Activated T-cell treated with anti-CD3 and anti-CD28 coated beads, Interleukin-2, amount 50 U/mL, for 72 hours (primary cell): ENCODE measurements around the gene ITPR1. TPM values are rescaled to one million over a fixed set of nuclear protein-coding genes. Genes with fewer than 3 reads are reported as not detected.
A peak's percentile ranks its signal among the peaks of the same experiment; 100 is the strongest.

ENCODE experiments used
- ATAC-seq, 2 donors: fragments of 150-1000 bp; cut with Tn5 transposase; replicated peaks in 1 of 2; 2 replicates each; pipeline ENCODE4 v1.10.0; 2021; ENCODE audit warnings: moderate library complexity in 2 of 2, mild to moderate bottlenecking in 1 of 2
- DNase-seq, 2 donors: peaks; one replicate each; pipeline ENCODE4 v3.0.0; 2021 to 2022; ENCODE audit warnings: mixed read lengths in 1 of 2
- H3K27ac Mint-ChIP-seq: one replicate; pipeline ENCODE4 v1.8.0; 2022; ENCODE audit warnings: mild to moderate bottlenecking, moderate library complexity, mixed read lengths
- H3K27me3 Mint-ChIP-seq: one replicate; pipeline ENCODE4 v1.8.0; 2022; ENCODE audit warnings: low read depth, mixed read lengths
- H3K36me3 Mint-ChIP-seq, 2 donors: one replicate each; pipeline ENCODE4 v1.8.0; 2022; ENCODE audit warnings: mixed read lengths in 2 of 2, mild to moderate bottlenecking in 1 of 2; ENCODE audit not compliant: insufficient read depth in 2 of 2
- H3K4me1 Mint-ChIP-seq: one replicate; pipeline ENCODE4 v1.8.0; 2022; ENCODE audit warnings: low read depth, mixed read lengths
- H3K4me3 Mint-ChIP-seq, 2 donors: one replicate each; pipeline ENCODE4 v1.8.0; 2022; ENCODE audit warnings: mild to moderate bottlenecking in 2 of 2, mixed read lengths in 2 of 2, moderate library complexity in 2 of 2
- H3K9me3 Mint-ChIP-seq, 2 donors: one replicate each; pipeline ENCODE4 v1.8.0; 2022; ENCODE audit warnings: mixed read lengths in 2 of 2
- total RNA-seq, 2 donors: library from RNA; stranded (reverse); gene quantifications; one replicate each; pipeline ENCODE4 v1.2.3, GENCODE V29; 2022

Gene ITPR1
- total RNA-seq, 2 donors from 2014 or later, result 95.2 to 147 TPM

DNA sequence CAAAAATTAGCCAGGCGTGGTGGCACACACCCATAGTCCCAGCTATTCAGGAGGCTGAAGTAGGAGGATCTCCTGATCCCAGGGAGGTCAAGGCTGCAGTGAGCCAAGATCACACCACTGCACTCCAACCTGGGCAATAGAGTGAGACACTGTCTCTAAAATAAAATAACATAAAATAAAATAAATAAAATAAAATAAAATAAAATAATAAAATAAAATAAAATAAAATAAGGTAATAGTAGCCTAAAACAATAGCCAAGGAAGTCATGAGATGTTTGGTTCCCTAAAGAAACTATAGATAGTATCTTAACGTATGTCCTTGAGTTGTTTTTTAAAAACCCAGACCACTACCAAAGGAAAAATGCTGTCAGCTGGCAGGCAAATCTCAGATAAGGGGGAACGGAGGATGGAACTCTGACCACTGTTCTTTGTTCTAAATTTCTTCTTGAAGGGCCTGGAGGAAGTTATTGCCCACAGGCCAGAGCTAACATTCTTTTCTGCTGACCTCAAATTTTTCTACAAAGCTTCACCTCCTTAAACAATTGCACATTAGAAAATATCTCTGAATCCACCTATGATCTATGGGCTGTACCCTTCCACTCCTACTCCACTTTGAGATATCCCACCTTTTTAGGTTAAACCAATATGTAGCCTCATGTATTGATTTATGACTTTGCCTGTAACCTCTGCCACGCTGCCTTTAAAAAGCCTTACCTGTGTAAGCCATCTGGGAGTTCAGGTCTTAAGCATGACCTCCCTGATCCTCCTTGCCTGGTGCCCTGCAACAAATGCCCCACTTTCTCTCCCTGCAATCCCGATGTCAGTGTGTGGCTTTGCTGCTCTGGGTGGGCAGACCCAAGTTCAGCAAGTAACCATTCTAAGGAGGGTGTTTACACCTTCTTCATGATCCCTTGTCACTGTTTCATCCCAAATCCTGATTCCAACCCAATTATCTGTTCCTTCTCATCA lies 359.9 kb downstream of the ITPR1 start:
- Mint-ChIP-seq H3K36me3 (peaks cover 15 to 20% of the 10 kb centered on the region in 2 donors), H3K4me3 (peak overlapping the region; percentile 55 to 62), H3K4me1 (peaks cover 90% of the 10 kb centered on the region), H3K27ac (peak overlapping the region; percentile 71), H3K9me3 (peaks cover 0 to 7% of the 10 kb centered on the region in 2 donors), H3K27me3 (no peaks in the 10 kb centered on the region)
- ATAC-seq, result no peak
- no peak for DNase-seq

DNA sequence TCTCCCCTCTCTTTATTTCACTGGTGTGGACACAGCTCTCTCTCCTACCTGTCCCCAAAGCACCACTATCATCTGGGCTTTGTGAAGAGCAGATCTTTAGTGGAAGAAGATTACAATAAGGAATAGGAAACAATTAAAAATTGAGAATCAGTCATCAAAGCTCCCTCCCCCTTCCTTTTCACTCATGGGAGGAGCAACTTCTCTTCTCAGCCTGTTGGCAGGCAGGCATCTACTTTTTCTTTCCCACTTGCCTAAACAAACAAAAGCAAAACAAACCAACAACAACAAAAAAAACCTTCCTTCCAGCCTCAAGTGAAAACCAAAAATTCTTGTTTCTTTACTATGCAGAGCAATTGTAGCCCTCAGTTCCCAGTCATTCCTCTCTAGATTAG lies 360.6 kb downstream of the ITPR1 start:
- peaks cover 89% of the 10 kb centered on the region for H3K4me1 Mint-ChIP-seq
- DNase-seq (no peak), ATAC-seq (no peak)
- peaks cover 0 to 7% of the 10 kb centered on the region in 2 donors for H3K9me3 Mint-ChIP-seq
- peak overlapping the region; percentile 55 to 62 for H3K4me3 Mint-ChIP-seq
- H3K27me3 Mint-ChIP-seq, result no peaks in the 10 kb centered on the region
- H3K36me3 Mint-ChIP-seq, result peaks cover 10 to 20% of the 10 kb centered on the region in 2 donors
- peak overlapping the region; percentile 71 for H3K27ac Mint-ChIP-seq

DNA sequence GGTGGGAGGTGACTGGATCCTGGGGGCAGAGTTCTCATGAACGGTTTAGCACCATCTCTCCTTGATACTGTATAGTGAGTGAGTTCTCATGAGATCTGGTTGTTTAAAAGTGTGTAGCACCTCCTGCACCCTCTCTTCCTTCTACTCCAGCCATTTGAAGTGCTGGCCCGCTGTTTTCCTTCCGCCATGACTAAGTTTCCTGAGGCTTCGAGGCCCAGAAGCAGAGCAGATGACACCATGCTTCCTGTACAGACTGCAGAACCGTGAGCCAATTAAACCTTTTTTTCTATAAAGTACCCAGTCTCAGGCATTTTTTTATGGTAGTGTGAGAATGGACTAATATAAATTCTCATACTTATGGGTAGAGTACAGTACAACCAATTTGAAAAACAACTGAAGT lies 362.5 kb downstream of the ITPR1 start:
- H3K4me1 Mint-ChIP-seq, result peaks cover 74% of the 10 kb centered on the region

DNA sequence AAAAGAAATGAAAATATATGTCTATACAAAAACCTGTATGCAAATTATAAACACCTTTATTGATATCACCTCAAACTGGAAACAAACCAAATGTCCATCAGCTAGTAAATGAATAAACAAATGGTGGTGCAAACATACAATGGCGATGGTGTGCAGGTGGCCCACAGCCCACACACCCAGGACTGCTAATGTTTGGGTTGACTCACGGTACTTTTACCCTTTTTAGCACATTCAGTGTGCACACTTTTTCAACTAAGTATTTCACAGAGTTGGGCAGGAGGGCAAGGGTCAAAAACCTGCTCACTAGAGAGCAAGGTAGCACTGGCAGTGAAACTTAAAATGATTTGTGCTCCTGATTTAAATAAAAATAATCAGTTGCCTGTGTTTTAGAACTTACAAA lies 363.0 kb downstream of the ITPR1 start:
- Mint-ChIP-seq H3K4me1 (peaks cover 69% of the 10 kb centered on the region), H3K27me3 (no peaks in the 10 kb centered on the region), H3K36me3 (peaks cover 13 to 30% of the 10 kb centered on the region in 2 donors), H3K9me3 (peaks cover under 1 to 10% of the 10 kb centered on the region in 2 donors), H3K27ac (peak overlapping the region; percentile 4), H3K4me3 (peak overlapping the region in 1 of 2 donors; percentile 40)
- no peak for DNase-seq
- ATAC-seq, result peak; percentile 27 to 57

More for the DNA sequence above, 362.5 kb downstream of the ITPR1 start:
- H3K27me3 Mint-ChIP-seq, result no peaks in the 10 kb centered on the region
- peak overlapping the region; percentile 18 to 40 for H3K4me3 Mint-ChIP-seq
- peak overlapping the region; percentile 4 for H3K27ac Mint-ChIP-seq
- H3K9me3 Mint-ChIP-seq, result peaks cover 0 to 9% of the 10 kb centered on the region in 2 donors
- no peak for ATAC-seq
- H3K36me3 Mint-ChIP-seq, result peaks cover 13 to 27% of the 10 kb centered on the region in 2 donors
- DNase-seq, result no peak

DNA sequence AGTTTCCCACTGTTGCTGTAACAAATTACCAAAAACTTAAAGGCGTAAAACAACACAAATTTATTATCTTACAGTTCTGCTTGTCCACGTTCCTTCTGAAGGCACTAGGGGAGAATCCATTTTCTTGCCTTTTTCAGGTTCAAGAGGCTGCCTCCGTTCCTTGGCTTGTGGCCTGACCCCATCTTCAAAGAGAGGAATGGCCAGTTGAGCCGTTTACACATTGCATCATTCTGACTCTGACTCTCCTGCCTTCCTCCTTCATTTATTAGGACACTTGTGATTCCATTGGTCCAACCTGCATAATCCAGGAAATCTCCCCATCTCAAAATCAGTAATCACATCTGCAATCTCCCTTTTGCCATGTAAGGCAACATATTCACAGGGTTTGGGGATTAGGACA lies 363.4 kb downstream of the ITPR1 start:
- DNase-seq (no peak), ATAC-seq (no peak)
- Mint-ChIP-seq H3K27ac (no peak overlapping the region), H3K36me3 (peaks cover 16 to 33% of the 10 kb centered on the region in 2 donors), H3K4me3 (no peak overlapping the region), H3K27me3 (no peaks in the 10 kb centered on the region), H3K4me1 (peaks cover 65% of the 10 kb centered on the region), H3K9me3 (peaks cover 3 to 11% of the 10 kb centered on the region in 2 donors)

DNA sequence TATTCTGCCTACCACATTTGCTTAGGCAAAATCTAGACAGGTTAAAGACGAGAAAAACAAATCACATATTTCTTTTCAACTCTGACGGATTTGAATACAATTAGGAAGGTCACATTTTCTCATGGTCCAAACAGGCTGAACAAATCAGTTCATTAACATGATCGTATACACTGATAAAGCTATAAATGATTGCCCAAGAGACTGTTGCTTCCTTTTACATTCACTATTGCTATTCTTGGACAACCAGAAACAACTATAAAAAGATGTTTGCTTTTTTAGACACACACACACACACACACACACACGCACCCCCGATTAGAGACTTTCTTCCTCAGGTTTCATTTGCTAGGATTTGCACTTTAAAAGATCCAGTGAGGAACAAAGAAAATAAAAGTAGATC lies 363.8 kb downstream of the ITPR1 start:
- peaks cover 16 to 37% of the 10 kb centered on the region in 2 donors for H3K36me3 Mint-ChIP-seq
- H3K27me3 Mint-ChIP-seq, result no peaks in the 10 kb centered on the region
- no peak overlapping the region for H3K27ac Mint-ChIP-seq
- ATAC-seq (no peak), DNase-seq (no peak)
- H3K4me1 Mint-ChIP-seq, result peaks cover 60% of the 10 kb centered on the region
- peaks cover 4 to 11% of the 10 kb centered on the region in 2 donors for H3K9me3 Mint-ChIP-seq
- H3K4me3 Mint-ChIP-seq, result no peak overlapping the region

DNA sequence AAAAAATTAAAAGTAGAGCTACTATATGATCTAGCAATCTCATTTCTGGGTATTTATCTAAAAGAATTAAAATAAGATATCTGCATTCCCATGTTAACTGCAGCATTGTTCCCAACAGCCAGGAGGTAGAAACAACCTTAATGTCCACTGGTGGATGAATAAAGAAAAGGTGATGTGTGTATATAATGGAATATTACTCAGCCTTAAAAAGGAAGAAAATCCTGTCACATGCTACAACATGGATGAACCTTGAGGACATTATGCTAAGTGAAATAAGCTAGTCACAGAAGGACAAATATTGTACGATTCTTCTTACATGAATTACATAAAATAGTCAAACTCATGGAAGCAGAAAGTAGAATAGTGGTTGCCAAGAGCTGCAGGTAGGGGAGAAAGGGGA lies 366.6 kb downstream of the ITPR1 start:
- H3K36me3 Mint-ChIP-seq, result peaks cover 27 to 56% of the 10 kb centered on the region in 2 donors
- ATAC-seq, result no peak
- no peak overlapping the region for H3K4me3 Mint-ChIP-seq
- no peak overlapping the region for H3K27ac Mint-ChIP-seq
- peaks cover 45% of the 10 kb centered on the region for H3K4me1 Mint-ChIP-seq
- DNase-seq, result no peak
- no peaks in the 10 kb centered on the region for H3K27me3 Mint-ChIP-seq
- peaks cover 16 to 17% of the 10 kb centered on the region in 2 donors for H3K9me3 Mint-ChIP-seq

DNA sequence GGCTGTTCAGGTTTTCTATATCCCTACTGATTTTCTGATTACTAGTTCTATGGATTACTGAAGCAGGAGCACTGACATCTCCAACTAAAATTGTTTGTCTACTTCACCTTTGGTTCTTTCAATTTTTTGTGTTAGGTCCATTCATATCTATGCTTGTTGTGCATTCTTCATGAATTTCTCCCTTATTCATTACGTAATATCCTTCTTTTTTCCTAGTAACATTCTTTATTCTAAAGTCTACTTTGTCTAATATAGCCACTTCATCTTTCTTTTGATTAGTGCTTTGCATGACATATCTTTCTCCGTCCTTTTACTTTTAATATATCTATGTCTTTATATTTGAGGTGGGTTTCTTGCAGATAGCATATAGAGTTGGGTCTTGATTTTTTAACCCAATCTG lies 369.8 kb downstream of the ITPR1 start:
- no peak overlapping the region for H3K4me3 Mint-ChIP-seq
- H3K27ac Mint-ChIP-seq, result no peak overlapping the region
- no peak for ATAC-seq
- H3K27me3 Mint-ChIP-seq, result no peaks in the 10 kb centered on the region
- H3K9me3 Mint-ChIP-seq, result peaks cover 10 to 16% of the 10 kb centered on the region in 2 donors
- H3K4me1 Mint-ChIP-seq, result peaks cover 39% of the 10 kb centered on the region
- DNase-seq, result no peak
- peaks cover 21 to 47% of the 10 kb centered on the region in 2 donors for H3K36me3 Mint-ChIP-seq

DNA sequence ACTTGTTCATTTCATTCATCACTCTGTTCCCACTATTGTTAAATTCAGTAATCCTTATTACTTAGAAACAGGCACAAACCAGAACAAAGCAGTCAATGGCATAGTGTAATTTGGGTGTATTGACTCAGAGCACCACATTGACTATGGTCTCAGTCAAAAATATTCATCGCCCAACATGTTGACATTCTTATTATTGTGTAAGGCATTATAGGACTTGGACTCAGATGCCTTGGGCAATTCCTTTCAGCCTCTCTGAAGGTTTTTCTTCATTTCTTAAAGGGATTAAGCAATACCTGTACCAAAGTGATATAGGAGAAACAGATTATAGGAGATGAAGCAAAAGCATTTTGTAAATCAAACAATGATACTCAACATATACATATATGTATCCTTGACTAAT lies 371.4 kb downstream of the ITPR1 start:
- H3K4me1 Mint-ChIP-seq, result peaks cover 38% of the 10 kb centered on the region
- peaks cover 21 to 39% of the 10 kb centered on the region in 2 donors for H3K36me3 Mint-ChIP-seq
- H3K9me3 Mint-ChIP-seq, result peaks cover 10 to 16% of the 10 kb centered on the region in 2 donors
- H3K27ac Mint-ChIP-seq, result no peak overlapping the region
- ATAC-seq (no peak), DNase-seq (no peak)
- no peaks in the 10 kb centered on the region for H3K27me3 Mint-ChIP-seq
- H3K4me3 Mint-ChIP-seq, result no peak overlapping the region

DNA sequence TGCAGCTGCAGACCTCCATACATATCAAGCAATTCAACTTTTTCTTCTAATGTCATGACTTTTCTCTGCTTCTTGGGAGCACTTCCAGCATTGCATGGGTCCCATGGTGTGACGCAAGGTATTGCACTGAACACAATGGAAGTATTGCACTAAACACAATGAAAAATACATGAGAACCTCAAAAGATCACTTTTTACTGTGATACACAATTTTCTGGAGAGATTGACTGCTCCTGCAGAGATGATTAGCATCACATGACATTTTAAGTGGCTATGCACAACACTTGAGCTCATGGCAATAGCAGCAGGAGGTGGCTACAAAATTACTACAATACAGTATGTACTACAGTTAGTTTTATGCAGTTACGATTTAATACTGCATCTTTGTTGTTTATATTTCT lies 372.6 kb downstream of the ITPR1 start:
- Mint-ChIP-seq H3K4me3 (peak overlapping the region; percentile 4 to 45), H3K27ac (no peak overlapping the region), H3K36me3 (peaks cover 18 to 34% of the 10 kb centered on the region in 2 donors), H3K9me3 (peaks cover 8 to 16% of the 10 kb centered on the region in 2 donors), H3K27me3 (no peaks in the 10 kb centered on the region), H3K4me1 (peaks cover 47% of the 10 kb centered on the region)
- DNase-seq (no peak), ATAC-seq (no peak)

DNA sequence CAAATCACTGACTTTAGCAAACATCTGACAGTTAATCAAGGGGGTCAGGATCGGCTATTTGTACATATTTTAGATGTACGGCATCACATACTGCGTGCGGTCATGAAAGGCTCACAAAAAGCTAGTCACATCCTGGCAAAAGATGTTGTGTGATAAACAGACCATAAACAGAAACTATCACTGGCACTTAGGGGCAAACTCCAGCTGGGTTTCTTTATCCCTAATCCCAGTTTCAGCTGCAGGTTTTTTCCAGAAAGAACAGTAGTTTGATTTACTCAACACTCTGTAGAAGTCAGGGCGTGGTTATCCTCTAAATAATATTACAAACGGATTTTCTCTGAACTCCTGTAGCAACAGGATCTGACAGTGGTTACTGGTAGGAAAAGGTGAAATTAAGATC lies 373.7 kb downstream of the ITPR1 start:
- H3K9me3 Mint-ChIP-seq, result peaks cover 6 to 12% of the 10 kb centered on the region in 2 donors
- ATAC-seq (no peak), DNase-seq (no peak)
- peak overlapping the region; percentile 87 to 93 for H3K4me3 Mint-ChIP-seq
- H3K27ac Mint-ChIP-seq, result peak overlapping the region; percentile 97
- peaks cover 53% of the 10 kb centered on the region for H3K4me1 Mint-ChIP-seq
- peaks cover 14 to 26% of the 10 kb centered on the region in 2 donors for H3K36me3 Mint-ChIP-seq
- no peaks in the 10 kb centered on the region for H3K27me3 Mint-ChIP-seq

DNA sequence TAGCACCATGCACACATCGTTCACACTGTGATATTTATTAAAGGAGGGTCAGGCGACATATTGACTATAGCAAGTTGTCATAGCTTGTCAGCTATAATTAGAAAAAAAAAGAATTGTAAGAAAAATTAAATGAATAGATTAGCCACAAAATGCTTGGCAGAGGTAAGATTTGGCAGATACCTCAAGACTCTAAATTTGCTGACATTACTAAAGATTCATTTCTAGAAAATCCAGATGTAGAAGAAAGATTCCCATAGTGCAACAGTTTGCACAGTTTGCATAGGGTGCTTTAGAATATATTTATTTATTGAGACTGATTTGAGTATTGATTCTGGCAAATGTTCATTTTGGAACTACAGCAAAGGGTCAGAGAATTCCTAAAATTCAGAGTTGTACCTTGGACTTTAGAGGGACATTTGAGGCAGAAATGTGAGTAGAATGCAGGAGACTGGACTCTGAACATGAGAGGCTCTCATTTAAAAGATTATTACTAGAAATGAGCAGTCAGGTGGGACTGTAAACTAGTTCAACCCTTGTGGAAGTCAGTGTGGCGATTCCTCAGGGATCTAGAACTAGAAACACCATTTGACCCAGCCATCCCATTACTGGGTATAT lies 384.1 kb downstream of the ITPR1 start:
- no peaks in the 10 kb centered on the region for H3K9me3 Mint-ChIP-seq
- ATAC-seq, result no peak
- peaks cover 20% of the 10 kb centered on the region for H3K4me1 Mint-ChIP-seq

DNA sequence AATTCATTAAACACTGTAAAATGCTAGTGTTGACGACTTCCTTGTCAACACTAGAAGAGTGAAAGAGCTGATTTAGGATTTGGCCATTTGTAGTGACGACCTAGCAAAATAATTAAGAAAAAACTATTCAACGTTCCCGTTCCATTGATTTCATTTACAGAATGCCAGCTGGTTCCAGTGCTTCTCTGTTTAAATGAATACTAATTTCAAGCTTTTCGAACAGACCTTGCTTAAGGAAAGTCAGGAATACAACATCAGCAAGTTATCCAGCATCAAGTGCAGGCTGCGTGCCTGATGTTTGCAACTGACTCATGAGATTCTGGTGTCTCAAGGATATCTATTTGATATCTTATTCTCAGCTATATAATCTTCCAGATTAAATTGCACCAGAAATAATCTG lies 387.7 kb downstream of the ITPR1 start:
- no peak overlapping the region for H3K27ac Mint-ChIP-seq
- peaks cover 31% of the 10 kb centered on the region for H3K4me1 Mint-ChIP-seq
- no peaks in the 10 kb centered on the region for H3K9me3 Mint-ChIP-seq
- no peak for DNase-seq
- peaks cover 0 to 3% of the 10 kb centered on the region in 2 donors for H3K36me3 Mint-ChIP-seq
- H3K27me3 Mint-ChIP-seq, result no peaks in the 10 kb centered on the region
- no peak overlapping the region for H3K4me3 Mint-ChIP-seq
- no peak for ATAC-seq

More for the DNA sequence above, 384.1 kb downstream of the ITPR1 start:
- Mint-ChIP-seq H3K27ac (no peak overlapping the region), H3K4me3 (no peak overlapping the region), H3K36me3 (no peaks in the 10 kb centered on the region), H3K27me3 (no peaks in the 10 kb centered on the region)
- no peak for DNase-seq
